Bronchial epithelial cell (primary cell): ENCODE measurements around the gene LYST. TPM values are rescaled to one million over a fixed set of nuclear protein-coding genes. Genes with fewer than 3 reads are reported as not detected.
A peak's percentile ranks its signal among the peaks of the same experiment; 100 is the strongest.

Experiments
- DNase-seq: peaks from one replicate; pipeline ENCODE4 v3.0.0-alpha.2; 2010; ENCODE audit warnings: low read depth
- FAIRE-seq: peaks from 2 replicates; lab custom pipeline; 2011; peaks lifted over from hg19 to GRCh38; lab: Jason Lieb, UNC
- H3K27me3 ChIP-seq: 2 replicates; pipeline ENCODE4 v1.5.1; 2011; ENCODE audit warnings: low read length; ENCODE audit not compliant: control insufficient read depth, insufficient read depth
- H3K36me3 ChIP-seq: 2 replicates; pipeline ENCODE4 v1.5.1; 2011; ENCODE audit warnings: low read length; ENCODE audit not compliant: control insufficient read depth, insufficient read depth
- H3K4me3 ChIP-seq: 2 replicates; pipeline ENCODE4 v1.5.1; 2011; ENCODE audit warnings: mild to moderate bottlenecking, low read depth, low read length, control low read depth
- total RNA-seq: library from RNA; depleted of rRNA; stranded (reverse); fragments of >200 nt; gene quantifications from 2 replicates; pipeline ENCODE4 v1.2.1, GENCODE V29; 2014
- TF ChIP-seq, protein P1 (sequence below): IDR thresholded peaks from 2 replicates; pipeline ENCODE4 v1.5.1; 2011; ENCODE audit warnings: mild to moderate bottlenecking, moderate library complexity, low read length, control low read depth, inconsistent platforms; ENCODE audit not compliant: insufficient read depth, severe bottlenecking

Gene LYST
- total RNA-seq, 1 donor from 2014 or later = 14.0 TPM

GRCh38 chr1:235783148-235783776 lies 83.4 kb downstream of the LYST start:
- Histone ChIP-seq H3K27me3 (no peaks in the 10 kb centered on the region), H3K4me3 (no peak overlapping the region), H3K36me3 (no peaks in the 10 kb centered on the region)
- TF ChIP-seq, protein P1, sequence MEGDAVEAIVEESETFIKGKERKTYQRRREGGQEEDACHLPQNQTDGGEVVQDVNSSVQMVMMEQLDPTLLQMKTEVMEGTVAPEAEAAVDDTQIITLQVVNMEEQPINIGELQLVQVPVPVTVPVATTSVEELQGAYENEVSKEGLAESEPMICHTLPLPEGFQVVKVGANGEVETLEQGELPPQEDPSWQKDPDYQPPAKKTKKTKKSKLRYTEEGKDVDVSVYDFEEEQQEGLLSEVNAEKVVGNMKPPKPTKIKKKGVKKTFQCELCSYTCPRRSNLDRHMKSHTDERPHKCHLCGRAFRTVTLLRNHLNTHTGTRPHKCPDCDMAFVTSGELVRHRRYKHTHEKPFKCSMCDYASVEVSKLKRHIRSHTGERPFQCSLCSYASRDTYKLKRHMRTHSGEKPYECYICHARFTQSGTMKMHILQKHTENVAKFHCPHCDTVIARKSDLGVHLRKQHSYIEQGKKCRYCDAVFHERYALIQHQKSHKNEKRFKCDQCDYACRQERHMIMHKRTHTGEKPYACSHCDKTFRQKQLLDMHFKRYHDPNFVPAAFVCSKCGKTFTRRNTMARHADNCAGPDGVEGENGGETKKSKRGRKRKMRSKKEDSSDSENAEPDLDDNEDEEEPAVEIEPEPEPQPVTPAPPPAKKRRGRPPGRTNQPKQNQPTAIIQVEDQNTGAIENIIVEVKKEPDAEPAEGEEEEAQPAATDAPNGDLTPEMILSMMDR = peak; percentile 10
- no peak for FAIRE-seq
- peak; percentile 61 for DNase-seq

DNA sequence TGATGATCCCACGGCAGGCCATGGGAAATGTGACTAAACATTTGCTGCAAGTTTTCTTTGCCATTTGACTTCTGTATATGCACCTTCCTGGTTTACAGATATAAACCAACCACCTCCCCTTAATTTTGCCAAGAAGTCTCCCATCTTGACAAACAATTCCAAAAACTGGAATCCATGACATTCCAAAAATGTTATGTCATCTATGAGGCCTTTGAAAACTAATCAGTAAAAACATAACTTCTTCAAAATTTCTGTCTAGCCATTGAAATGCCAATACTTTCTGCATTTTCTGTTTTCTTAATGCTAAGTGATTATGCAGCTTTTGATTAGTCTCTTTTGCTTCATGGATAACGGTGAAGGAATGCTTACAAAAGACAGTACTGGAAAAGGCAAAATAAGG lies 84.1 kb downstream of the LYST start:
- Histone ChIP-seq H3K36me3 (no peaks in the 10 kb centered on the region), H3K4me3 (no peak overlapping the region), H3K27me3 (no peaks in the 10 kb centered on the region)
- DNase-seq (no peak), FAIRE-seq (no peak)
- TF ChIP-seq, protein P1 = no peak

DNA sequence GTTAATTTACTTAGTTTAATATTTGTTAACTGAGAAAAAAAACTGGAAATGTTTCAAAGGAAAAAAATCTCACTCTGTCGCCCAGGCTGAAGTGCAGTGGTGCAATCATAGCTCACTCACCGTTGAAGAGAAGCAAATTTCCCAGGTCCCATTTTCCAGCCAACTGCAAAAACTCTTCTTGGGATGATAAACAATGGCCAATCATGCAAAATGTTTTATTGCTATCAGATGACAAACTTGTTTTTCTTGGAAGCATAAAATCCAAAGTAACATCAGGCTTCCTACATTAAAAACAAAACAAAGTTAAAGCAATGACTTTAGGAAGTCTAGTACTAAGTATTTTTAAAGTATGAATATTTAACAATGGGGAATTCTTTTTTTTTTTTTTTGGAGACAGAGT lies 84.9 kb downstream of the LYST start:
- no peak overlapping the region for H3K4me3 ChIP-seq
- no peaks in the 10 kb centered on the region for H3K36me3 ChIP-seq
- TF ChIP-seq, protein P1 = no peak
- H3K27me3 ChIP-seq = no peaks in the 10 kb centered on the region
- FAIRE-seq (no peak), DNase-seq (no peak)

DNA sequence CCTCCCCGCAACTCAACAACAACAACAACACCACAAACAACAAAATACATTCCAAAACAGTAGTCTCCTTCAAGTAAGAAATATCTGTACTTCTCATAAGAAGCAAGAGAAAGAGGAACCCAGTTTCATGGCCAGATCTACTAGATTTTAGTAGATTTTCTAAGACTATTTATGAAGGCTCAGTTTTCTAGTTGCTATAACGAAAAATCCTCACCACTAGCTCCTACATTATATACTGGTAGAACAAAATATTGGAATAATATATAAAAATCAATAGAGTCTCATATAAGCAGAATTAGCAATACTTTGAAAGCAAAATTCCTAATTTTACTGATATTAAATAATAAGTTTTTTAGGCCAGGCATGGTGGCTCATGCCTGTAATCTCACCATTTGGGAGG lies 86.9 kb downstream of the LYST start:
- TF ChIP-seq, protein P1 = no peak
- Histone ChIP-seq H3K27me3 (no peaks in the 10 kb centered on the region), H3K4me3 (no peak overlapping the region), H3K36me3 (no peaks in the 10 kb centered on the region)
- DNase-seq (no peak), FAIRE-seq (no peak)

GRCh38 chr1:235776396-235776795 lies 90.3 kb downstream of the LYST start:
- FAIRE-seq (no peak), DNase-seq (no peak)
- Histone ChIP-seq H3K36me3 (peaks cover 2% of the 10 kb centered on the region), H3K4me3 (no peak overlapping the region), H3K27me3 (no peaks in the 10 kb centered on the region)
- TF ChIP-seq, protein P1 = no peak
